ENCODE results near the gene CEP85L. TPM values are rescaled to one million over a fixed set of nuclear protein-coding genes. Genes with fewer than 3 reads are reported as not detected.

The CEP85L gene
- total and polyA plus RNA-seq, 2 of the 13 experiments (the other 11 are each of a cell fraction or from before 2014, with no cell fraction given), result 0.44 to 1.7 TPM

DNA sequence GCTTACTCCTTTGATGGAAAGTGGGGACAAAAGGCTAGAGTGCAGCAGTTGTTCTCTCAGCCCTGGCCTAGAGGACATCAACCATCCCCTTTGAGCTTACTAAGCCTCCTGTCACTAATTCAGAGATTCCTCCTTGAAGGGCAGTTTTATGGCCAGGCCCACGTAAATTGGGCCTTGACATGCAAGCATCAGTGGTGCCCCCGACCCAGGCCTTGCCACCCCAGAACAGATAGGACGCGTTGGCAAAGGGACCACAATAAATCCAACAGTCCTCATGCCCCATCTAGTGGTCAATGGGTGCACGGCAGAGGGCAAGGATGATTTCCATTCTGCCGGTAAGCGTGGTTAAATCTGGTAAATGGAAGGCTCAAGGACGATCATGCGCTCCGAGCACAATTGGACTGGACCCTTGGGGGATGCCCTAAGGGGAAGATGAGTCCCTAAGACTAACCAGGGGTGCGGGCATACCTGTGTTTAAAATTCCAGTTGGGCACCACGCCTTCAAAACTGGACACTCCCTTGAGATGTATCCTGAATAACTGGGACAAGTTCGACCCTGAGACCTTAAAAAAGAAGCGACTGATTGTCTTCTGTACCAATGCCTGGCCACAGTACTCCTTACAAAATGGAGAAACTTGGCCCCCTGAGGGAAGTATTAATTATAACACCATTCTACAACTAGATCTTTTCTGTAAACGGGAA is 32.6 kb downstream of the CEP85L start (continued):
- TF ChIP-seq, protein P1, sequence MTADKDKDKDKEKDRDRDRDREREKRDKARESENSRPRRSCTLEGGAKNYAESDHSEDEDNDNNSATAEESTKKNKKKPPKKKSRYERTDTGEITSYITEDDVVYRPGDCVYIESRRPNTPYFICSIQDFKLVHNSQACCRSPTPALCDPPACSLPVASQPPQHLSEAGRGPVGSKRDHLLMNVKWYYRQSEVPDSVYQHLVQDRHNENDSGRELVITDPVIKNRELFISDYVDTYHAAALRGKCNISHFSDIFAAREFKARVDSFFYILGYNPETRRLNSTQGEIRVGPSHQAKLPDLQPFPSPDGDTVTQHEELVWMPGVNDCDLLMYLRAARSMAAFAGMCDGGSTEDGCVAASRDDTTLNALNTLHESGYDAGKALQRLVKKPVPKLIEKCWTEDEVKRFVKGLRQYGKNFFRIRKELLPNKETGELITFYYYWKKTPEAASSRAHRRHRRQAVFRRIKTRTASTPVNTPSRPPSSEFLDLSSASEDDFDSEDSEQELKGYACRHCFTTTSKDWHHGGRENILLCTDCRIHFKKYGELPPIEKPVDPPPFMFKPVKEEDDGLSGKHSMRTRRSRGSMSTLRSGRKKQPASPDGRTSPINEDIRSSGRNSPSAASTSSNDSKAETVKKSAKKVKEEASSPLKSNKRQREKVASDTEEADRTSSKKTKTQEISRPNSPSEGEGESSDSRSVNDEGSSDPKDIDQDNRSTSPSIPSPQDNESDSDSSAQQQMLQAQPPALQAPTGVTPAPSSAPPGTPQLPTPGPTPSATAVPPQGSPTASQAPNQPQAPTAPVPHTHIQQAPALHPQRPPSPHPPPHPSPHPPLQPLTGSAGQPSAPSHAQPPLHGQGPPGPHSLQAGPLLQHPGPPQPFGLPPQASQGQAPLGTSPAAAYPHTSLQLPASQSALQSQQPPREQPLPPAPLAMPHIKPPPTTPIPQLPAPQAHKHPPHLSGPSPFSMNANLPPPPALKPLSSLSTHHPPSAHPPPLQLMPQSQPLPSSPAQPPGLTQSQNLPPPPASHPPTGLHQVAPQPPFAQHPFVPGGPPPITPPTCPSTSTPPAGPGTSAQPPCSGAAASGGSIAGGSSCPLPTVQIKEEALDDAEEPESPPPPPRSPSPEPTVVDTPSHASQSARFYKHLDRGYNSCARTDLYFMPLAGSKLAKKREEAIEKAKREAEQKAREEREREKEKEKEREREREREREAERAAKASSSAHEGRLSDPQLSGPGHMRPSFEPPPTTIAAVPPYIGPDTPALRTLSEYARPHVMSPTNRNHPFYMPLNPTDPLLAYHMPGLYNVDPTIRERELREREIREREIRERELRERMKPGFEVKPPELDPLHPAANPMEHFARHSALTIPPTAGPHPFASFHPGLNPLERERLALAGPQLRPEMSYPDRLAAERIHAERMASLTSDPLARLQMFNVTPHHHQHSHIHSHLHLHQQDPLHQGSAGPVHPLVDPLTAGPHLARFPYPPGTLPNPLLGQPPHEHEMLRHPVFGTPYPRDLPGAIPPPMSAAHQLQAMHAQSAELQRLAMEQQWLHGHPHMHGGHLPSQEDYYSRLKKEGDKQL (CRISPR knock-in tag; IDR thresholded peaks at IDR 0.05; ENCODE audit: low read depth), result no peak
- TF ChIP-seq BORCS8-MEF2B (CRISPR knock-in tag; IDR thresholded peaks at IDR 0.05), result no peak
- no peak for TF ChIP-seq POGZ (CRISPR knock-in tag; IDR thresholded peaks at IDR 0.05)
- TF ChIP-seq ZNF776 (CRISPR knock-in tag; IDR thresholded peaks at IDR 0.05), result peak; percentile 41; the same call in 1 of the 2 replicates
- TF ChIP-seq SALL1 (CRISPR knock-in tag; IDR thresholded peaks at IDR 0.05), result 0 out of 2 replicates have a peak, but pooled peaks have one; percentile 16
- peak; percentile 63 for TF ChIP-seq XRCC5 (optimal IDR thresholded peaks at IDR 0.05; ENCODE audit: low read length)
- TF ChIP-seq HIVEP1 (CRISPR knock-in tag; IDR thresholded peaks at IDR 0.05), result no peak
- TF ChIP-seq TARDBP (CRISPR knock-in tag; IDR thresholded peaks at IDR 0.05), result 0 out of 2 replicates have a peak, but pooled peaks have one; percentile 31
- TF ChIP-seq ZNF629 (CRISPR knock-in tag; conservative IDR thresholded peaks at IDR 0.05), result no peak
- no peak for TF ChIP-seq ZNF589 (CRISPR knock-in tag; conservative IDR thresholded peaks at IDR 0.05)
- TF ChIP-seq ZNF234 (CRISPR knock-in tag; conservative IDR thresholded peaks at IDR 0.05), result no peak
- TF ChIP-seq ZNF746 (CRISPR knock-in tag; IDR thresholded peaks at IDR 0.05), result no peak
- no peak for TF ChIP-seq CREM (IDR thresholded peaks at IDR 0.05)
- TF ChIP-seq CREM (CRISPR knock-in tag; IDR thresholded peaks at IDR 0.05), result no peak
- TF ChIP-seq, protein P2, sequence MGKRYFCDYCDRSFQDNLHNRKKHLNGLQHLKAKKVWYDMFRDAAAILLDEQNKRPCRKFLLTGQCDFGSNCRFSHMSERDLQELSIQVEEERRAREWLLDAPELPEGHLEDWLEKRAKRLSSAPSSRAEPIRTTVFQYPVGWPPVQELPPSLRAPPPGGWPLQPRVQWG (CRISPR knock-in tag; IDR thresholded peaks at IDR 0.05; ENCODE audit: borderline replicate concordance, low read depth), result no peak
- TF ChIP-seq, protein P3, sequence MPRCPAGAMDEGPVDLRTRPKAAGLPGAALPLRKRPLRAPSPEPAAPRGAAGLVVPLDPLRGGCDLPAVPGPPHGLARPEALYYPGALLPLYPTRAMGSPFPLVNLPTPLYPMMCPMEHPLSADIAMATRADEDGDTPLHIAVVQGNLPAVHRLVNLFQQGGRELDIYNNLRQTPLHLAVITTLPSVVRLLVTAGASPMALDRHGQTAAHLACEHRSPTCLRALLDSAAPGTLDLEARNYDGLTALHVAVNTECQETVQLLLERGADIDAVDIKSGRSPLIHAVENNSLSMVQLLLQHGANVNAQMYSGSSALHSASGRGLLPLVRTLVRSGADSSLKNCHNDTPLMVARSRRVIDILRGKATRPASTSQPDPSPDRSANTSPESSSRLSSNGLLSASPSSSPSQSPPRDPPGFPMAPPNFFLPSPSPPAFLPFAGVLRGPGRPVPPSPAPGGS (CRISPR knock-in tag; IDR thresholded peaks at IDR 0.05), result 0 out of 2 replicates have a peak, but pooled peaks have one; percentile 19
- TF ChIP-seq, protein P4, sequence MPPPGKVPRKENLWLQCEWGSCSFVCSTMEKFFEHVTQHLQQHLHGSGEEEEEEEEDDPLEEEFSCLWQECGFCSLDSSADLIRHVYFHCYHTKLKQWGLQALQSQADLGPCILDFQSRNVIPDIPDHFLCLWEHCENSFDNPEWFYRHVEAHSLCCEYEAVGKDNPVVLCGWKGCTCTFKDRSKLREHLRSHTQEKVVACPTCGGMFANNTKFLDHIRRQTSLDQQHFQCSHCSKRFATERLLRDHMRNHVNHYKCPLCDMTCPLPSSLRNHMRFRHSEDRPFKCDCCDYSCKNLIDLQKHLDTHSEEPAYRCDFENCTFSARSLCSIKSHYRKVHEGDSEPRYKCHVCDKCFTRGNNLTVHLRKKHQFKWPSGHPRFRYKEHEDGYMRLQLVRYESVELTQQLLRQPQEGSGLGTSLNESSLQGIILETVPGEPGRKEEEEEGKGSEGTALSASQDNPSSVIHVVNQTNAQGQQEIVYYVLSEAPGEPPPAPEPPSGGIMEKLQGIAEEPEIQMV (CRISPR knock-in tag; IDR thresholded peaks at IDR 0.05; ENCODE audit: low read depth), result 0 out of 2 replicates have a peak, but pooled peaks have one; percentile 20
- no peak for TF ChIP-seq ZNF333 (CRISPR knock-in tag; IDR thresholded peaks at IDR 0.05; ENCODE audit: borderline replicate concordance)
- no peak for TF ChIP-seq SIX1 (CRISPR knock-in tag; IDR thresholded peaks at IDR 0.05; ENCODE audit: borderline replicate concordance)
- no peak for TF ChIP-seq RBM39 (IDR thresholded peaks at IDR 0.05; ENCODE audit: low read depth, low read length, poor library complexity, severe bottlenecking)
- no peak for TF ChIP-seq ZSCAN25 (CRISPR knock-in tag; IDR thresholded peaks at IDR 0.05)

All from HepG2 (cell line).